ENCODE data around the gene RHO.

DNA sequence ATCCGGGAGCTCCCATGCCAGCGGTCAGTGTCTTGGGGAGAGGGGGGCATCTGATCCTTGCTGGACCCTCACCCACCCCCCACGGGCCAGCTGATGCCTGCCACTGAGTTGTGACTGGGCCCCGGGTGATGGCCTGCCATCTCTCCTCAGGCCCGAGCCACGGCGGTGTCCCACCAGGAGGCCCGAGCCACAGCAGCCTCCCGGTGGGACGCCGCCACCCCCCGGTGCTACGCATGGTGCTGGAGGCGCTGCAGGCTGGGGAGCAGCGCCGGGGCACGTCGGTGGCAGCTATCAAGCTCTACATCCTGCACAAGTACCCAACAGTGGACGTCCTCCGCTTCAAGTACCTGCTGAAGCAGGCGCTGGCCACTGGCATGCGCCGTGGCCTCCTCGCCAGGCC lies 18.8 kb downstream of the RHO start:
- no peak for TF ChIP-seq CTCF (IDR thresholded peaks at IDR 0.05; ENCODE audit: insufficient read depth, low read length, poor library complexity, severe bottlenecking)
- TF ChIP-seq EZH2phosphoT487 (conservative IDR thresholded peaks at IDR 0.05; ENCODE audit: low read length), result no peak
